Measurements from ENCODE around the gene EZR. TPM values are rescaled to one million over a fixed set of nuclear protein-coding genes. Genes with fewer than 3 reads are reported as not detected.

The EZR gene
- total RNA-seq, 1 experiment from 2014 or later: 263 TPM

- H3K9me3 ChIP-seq (ENCODE audit: control insufficient read depth, insufficient read depth, low read depth, low read length): no peaks in the 10 kb centered on the region
- peaks cover 31% of the 10 kb centered on the region for H3K36me3 ChIP-seq (ENCODE audit: control insufficient read depth, insufficient read depth, low read length)
- TF ChIP-seq POLR2AphosphoS5 (IDR thresholded peaks at IDR 0.05; ENCODE audit: low read depth, low read length): no peak
- TF ChIP-seq TCF7L2 (IDR thresholded peaks at IDR 0.05; ENCODE audit: low read depth, low read length): no peak
- TF ChIP-seq REST (IDR thresholded peaks at IDR 0.05; ENCODE audit: insufficient read depth in 1 of 2, low read depth in 2 of 2, low read length in 1 of 2): no peak
- TF ChIP-seq SIN3A (IDR thresholded peaks at IDR 0.05; ENCODE audit: borderline replicate concordance, insufficient read depth, low read depth, low read length): no peak
- no peak for TF ChIP-seq CTCF (IDR thresholded peaks at IDR 0.05)
- peaks cover 86% of the 10 kb centered on the region for H3K4me1 ChIP-seq (ENCODE audit: control insufficient read depth, insufficient read depth, low read length)
- intact Hi-C loops (cut with micrococcal nuclease; ENCODE audit: unreplicated experiment) (no loop called here), in situ Hi-C loops (cut with HindIII; ENCODE audit: low pct_unique_long_range_greater_than_20kb, low sequenced_read_pairs) (no loop called here)
- BruUV-seq (replicated peaks): no TSS peak
- peak overlapping the region; percentile 26 for H3K27ac ChIP-seq (ENCODE audit: low read length)
- ChIA-PET POLR2A (no interaction called here), CTCF (interaction anchor here (1.5 kb wide), 1 partner anchor 24 kb away, joined by 5 read pairs; no protein-coding TSS in a partner anchor)
- DNase-seq (ENCODE audit: low read depth, low spot score) (no peak), ATAC-seq (no peak)
- H3K4me3 ChIP-seq (ENCODE audit: low read depth in 2 of 2, low read length in 2 of 2): no peak overlapping the region
- no peaks in the 10 kb centered on the region for H3K27me3 ChIP-seq (ENCODE audit: control insufficient read depth, insufficient read depth, low read length)
Measured at GRCh38 chr6:158808941-158809678, 10.1 kb downstream of the EZR start.

GRCh38 chr6:158808442-158808833, 10.7 kb downstream of the EZR start:
- Histone ChIP-seq H3K27me3 (ENCODE audit: control insufficient read depth, insufficient read depth, low read length) (no peaks in the 10 kb centered on the region), H3K36me3 (ENCODE audit: control insufficient read depth, insufficient read depth, low read length) (peaks cover 27% of the 10 kb centered on the region), H3K9me3 (ENCODE audit: control insufficient read depth, insufficient read depth, low read depth, low read length) (no peaks in the 10 kb centered on the region), H3K27ac (ENCODE audit: low read length) (peak overlapping the region; percentile 26; the same call in 1 of the 2 replicates), H3K4me3 (ENCODE audit: low read depth in 2 of 2, low read length in 2 of 2) (no peak overlapping the region), H3K4me1 (ENCODE audit: control insufficient read depth, insufficient read depth, low read length) (peaks cover 87% of the 10 kb centered on the region)
- CTCF ChIA-PET: interaction anchor here (1.5 kb wide), 1 partner anchor 23 kb away, joined by 5 read pairs; no protein-coding TSS in a partner anchor
- no peak for TF ChIP-seq CTCF (IDR thresholded peaks at IDR 0.05)
- no peak for TF ChIP-seq REST (IDR thresholded peaks at IDR 0.05; ENCODE audit: insufficient read depth in 1 of 2, low read depth in 2 of 2, low read length in 1 of 2)
- no peak for TF ChIP-seq SIN3A (IDR thresholded peaks at IDR 0.05; ENCODE audit: borderline replicate concordance, insufficient read depth, low read depth, low read length)
- no peak for TF ChIP-seq TCF7L2 (IDR thresholded peaks at IDR 0.05; ENCODE audit: low read depth, low read length)
- TF ChIP-seq POLR2AphosphoS5 (IDR thresholded peaks at IDR 0.05; ENCODE audit: low read depth, low read length): no peak
- BruUV-seq (replicated peaks): no TSS peak
- intact Hi-C loops (cut with micrococcal nuclease; ENCODE audit: unreplicated experiment) (no loop called here), in situ Hi-C loops (cut with HindIII; ENCODE audit: low pct_unique_long_range_greater_than_20kb, low sequenced_read_pairs) (no loop called here)
- DNase-seq (ENCODE audit: low read depth, low spot score): no peak
- POLR2A ChIA-PET: no interaction called here
- no peak for ATAC-seq
